Stomach (tissue), 9 donors: ENCODE data around the gene CD164. TPM values are rescaled to one million over a fixed set of nuclear protein-coding genes. Genes with fewer than 3 reads are reported as not detected.

Experiments used
- DNase-seq, 2 donors: peaks; one replicate each; pipeline versions ENCODE4 v3.0.0 to v3.0.0-alpha.2; 2013 to 2019
- H3K27ac ChIP-seq, 5 donors: fragments of 200-600 bp in 4 of 5; sonication (generic) in 4 of 5; one replicate each; pipeline ENCODE4 v1.5.1; 2013 to 2019; ENCODE audit warnings: mild to moderate bottlenecking in 1 of 5, moderate library complexity in 1 of 5
- H3K27me3 ChIP-seq, 3 donors: fragments of 200-600 bp; sonication (generic); one replicate each; pipeline ENCODE4 v1.5.1; 2017 to 2019; ENCODE audit warnings: mixed run types in 1 of 3
- H3K36me3 ChIP-seq, 4 donors: fragments of 200-600 bp; sonication (generic); 1 replicate in 3 of 4; 2 replicates in 1 of 4; pipeline ENCODE4 v1.5.1; 2016 to 2019
- H3K4me1 ChIP-seq, 4 donors: fragments of 200-600 bp; sonication (generic); one replicate each; pipeline ENCODE4 v1.5.1; 2016 to 2019
- H3K4me3 ChIP-seq, 4 donors: fragments of 200-600 bp; sonication (generic) in 3 of 4; one replicate each; pipeline ENCODE4 v1.5.1; 2016 to 2019; ENCODE audit warnings: mild to moderate bottlenecking in 1 of 4
- H3K9me3 ChIP-seq, 4 donors: fragments of 200-600 bp; sonication (generic); one replicate each; pipeline ENCODE4 v1.5.1; 2016 to 2019
- EP300 ChIP-seq: sonication (generic); formaldehyde crosslinking; IDR thresholded peaks from one replicate; pipeline ENCODE4 v1.6.1; 2017; ENCODE audit warnings: antibody characterized with exemption
- POLR2A ChIP-seq, 4 donors: fragments of 450-650 bp; IDR thresholded peaks; one replicate each; pipeline ENCODE4 v1.6.1; 2016; ENCODE audit warnings: antibody characterized with exemption in 4 of 4, control low read depth in 2 of 4, mild to moderate bottlenecking in 1 of 4, moderate library complexity in 1 of 4
- POLR2AphosphoS5 ChIP-seq, 3 donors: sonication (generic); formaldehyde crosslinking; IDR thresholded peaks; one replicate each; pipeline ENCODE4 v1.6.1; 2016; ENCODE audit warnings: antibody characterized with exemption in 3 of 3
- WGBS, 5 donors: extraction: QIAGEN DNeasy Blood & Tissue Kit in 3 of 5; methylation state at CpG; one replicate each; pipeline versions ENCODE4 v1.1.5 to v1.1.7; 2013 to 2018; 5-methylcytosine and 5-hydroxymethylcytosine counted together
- intact Hi-C: fragments of 100-400 bp; cut with DNase I; formaldehyde crosslinking; loops from one replicate; pipeline ENCODE4 v1.15.1; 2023; ENCODE audit warnings: low total_unique reads
- polyA plus RNA-seq, 3 donors: library from polyadenylated mRNA; stranded (reverse); fragments of 200-250 nt; gene quantifications; one replicate each; pipeline ENCODE4 v1.2.3, GENCODE V29; 2013
- total RNA-seq, 5 donors: library from RNA; depleted of rRNA; stranded (reverse); fragments of >200 nt; gene quantifications; one replicate each; pipeline versions ENCODE4 v1.1.0 to v1.2.3, GENCODE V29; 2014 to 2016
- TF ChIP-seq, protein P1 (sequence below), 7 experiments: fragments of 450-650 bp in 4 of 7; fragments of 200-600 bp in 3 of 7; sonication (generic) in 3 of 7; IDR thresholded peaks; one replicate each; pipeline ENCODE4 v1.5.1; 2016 to 2019; ENCODE audit warnings: antibody characterized with exemption in 7 of 7, control low read depth in 2 of 7, mild to moderate bottlenecking in 1 of 7
- donor health status: healthy with polysubstance abuse.
- donor health status: Bipolar disorder and iron deficiency.
- donor health status: healthy.

CD164 gene
- total and polyA plus RNA-seq, 8 donors: 62.4 to 453 (median 102) TPM

DNA sequence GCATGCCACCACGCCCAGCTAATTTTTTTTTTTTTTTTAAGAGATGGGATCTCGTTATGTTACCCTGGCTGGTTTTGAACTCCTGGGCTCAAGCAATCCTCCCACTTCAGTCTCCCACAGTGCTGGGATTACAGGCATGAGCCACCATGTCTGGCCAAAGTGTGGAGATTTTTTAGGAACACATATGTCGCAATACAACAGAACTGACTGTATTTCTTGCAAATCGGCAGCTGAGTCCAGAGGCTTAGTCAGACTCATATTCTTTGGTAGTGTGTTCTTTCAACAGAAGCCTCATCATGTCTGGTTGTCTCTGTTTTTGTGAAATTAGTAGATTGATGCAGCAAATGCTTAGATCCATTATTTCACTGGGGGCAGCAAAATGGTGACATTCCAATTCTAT, 23.9 kb upstream of the CD164 start:
- no peaks in the 10 kb centered on the region for H3K36me3 ChIP-seq
- H3K4me1 ChIP-seq: no peaks in the 10 kb centered on the region
- TF ChIP-seq POLR2A (IDR thresholded peaks at IDR 0.05) (no peak), POLR2AphosphoS5 (IDR thresholded peaks at IDR 0.05) (no peak), EP300 (no peak)
- TF ChIP-seq, protein P1, sequence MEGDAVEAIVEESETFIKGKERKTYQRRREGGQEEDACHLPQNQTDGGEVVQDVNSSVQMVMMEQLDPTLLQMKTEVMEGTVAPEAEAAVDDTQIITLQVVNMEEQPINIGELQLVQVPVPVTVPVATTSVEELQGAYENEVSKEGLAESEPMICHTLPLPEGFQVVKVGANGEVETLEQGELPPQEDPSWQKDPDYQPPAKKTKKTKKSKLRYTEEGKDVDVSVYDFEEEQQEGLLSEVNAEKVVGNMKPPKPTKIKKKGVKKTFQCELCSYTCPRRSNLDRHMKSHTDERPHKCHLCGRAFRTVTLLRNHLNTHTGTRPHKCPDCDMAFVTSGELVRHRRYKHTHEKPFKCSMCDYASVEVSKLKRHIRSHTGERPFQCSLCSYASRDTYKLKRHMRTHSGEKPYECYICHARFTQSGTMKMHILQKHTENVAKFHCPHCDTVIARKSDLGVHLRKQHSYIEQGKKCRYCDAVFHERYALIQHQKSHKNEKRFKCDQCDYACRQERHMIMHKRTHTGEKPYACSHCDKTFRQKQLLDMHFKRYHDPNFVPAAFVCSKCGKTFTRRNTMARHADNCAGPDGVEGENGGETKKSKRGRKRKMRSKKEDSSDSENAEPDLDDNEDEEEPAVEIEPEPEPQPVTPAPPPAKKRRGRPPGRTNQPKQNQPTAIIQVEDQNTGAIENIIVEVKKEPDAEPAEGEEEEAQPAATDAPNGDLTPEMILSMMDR (IDR thresholded peaks at IDR 0.05): no peak
- no peak overlapping the region for H3K27ac ChIP-seq
- 86 to 91% (median 89%) methylated on average over 4 of the region's 4 CpGs for WGBS, 5 donors
- H3K9me3 ChIP-seq: no peaks in the 10 kb centered on the region
- no peak for DNase-seq
- intact Hi-C loops: no loop called here
- H3K4me3 ChIP-seq: no peak overlapping the region
- H3K27me3 ChIP-seq: no peaks in the 10 kb centered on the region

DNA sequence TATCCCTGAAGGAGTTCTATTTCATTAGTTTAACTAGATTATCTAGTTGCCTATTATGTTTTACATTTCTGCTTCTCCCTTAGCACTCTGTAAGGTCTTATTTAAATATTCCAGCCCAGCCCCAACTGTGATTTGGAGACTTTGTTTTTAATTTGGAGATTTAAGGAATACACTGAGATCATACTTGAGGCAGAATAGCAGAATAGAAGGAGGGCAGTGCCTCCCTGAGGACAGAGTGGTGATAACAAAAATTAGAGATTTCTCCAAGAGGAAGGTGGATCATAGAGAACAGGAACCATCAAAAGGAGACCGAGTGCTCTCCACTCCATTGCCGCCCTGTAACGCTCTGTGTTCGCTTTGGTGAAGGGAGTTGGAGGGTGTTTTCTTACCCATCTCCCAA, 14.8 kb upstream of the CD164 start:
- Histone ChIP-seq H3K36me3 (no peaks in the 10 kb centered on the region), H3K4me3 (no peak overlapping the region), H3K4me1 (no peaks in the 10 kb centered on the region), H3K9me3 (no peaks in the 10 kb centered on the region), H3K27me3 (no peaks in the 10 kb centered on the region), H3K27ac (no peak overlapping the region)
- TF ChIP-seq POLR2AphosphoS5 (IDR thresholded peaks at IDR 0.05) (no peak), EP300 (no peak), POLR2A (IDR thresholded peaks at IDR 0.05) (no peak)
- TF ChIP-seq, protein P1 (IDR thresholded peaks at IDR 0.05): peak in 3 of 7 experiments; percentile 10 to 24 (median 18)
- peak in 1 of 2 donors; percentile 35 for DNase-seq
- intact Hi-C loops: no loop called here
- 69 to 89% (median 78%) methylated on average over 4 of the region's 4 CpGs for WGBS, 5 donors

DNA sequence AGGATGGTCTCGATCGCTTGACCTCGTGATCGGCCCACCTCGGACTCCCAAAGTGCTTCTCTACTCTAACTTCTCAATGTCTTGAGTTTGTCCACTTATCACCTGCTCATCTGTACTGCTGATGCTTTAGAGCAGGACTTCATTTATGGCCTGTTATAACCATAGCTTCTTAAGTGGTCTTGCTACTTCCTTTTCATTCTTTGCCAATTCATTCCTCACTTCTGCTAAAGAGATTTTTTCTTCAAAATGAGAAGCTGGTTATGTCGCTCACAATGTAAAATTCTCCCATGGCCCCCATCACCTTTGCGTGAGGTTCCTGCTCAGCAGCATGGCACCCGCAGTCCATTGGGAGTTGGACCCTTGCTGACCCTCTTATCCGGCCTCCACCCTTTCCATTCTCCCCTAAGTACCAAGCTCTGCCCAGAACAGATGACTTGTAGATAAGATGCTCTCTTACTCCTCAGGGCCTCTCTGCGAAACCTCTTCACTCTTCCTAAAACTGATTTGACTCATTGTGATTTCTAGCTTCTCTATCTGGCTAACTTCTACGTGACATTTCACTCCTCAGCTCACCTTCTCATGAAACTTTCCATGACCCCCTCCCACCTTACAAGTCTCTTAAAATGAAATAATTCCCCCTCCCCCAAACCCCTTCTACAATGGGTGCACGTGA, 13.9 kb upstream of the CD164 start:
- 89 to 96% (median 92%) methylated on average over 12 of the region's 12 CpGs for WGBS, 5 donors
- Histone ChIP-seq H3K27me3 (no peaks in the 10 kb centered on the region), H3K36me3 (no peaks in the 10 kb centered on the region), H3K4me1 (peaks cover 0 to 4% (median 0%) of the 10 kb centered on the region in 4 donors), H3K9me3 (no peaks in the 10 kb centered on the region), H3K27ac (no peak overlapping the region), H3K4me3 (no peak overlapping the region)
- intact Hi-C loops: no loop called here
- DNase-seq: no peak
- TF ChIP-seq EP300 (no peak), POLR2A (IDR thresholded peaks at IDR 0.05) (no peak), POLR2AphosphoS5 (IDR thresholded peaks at IDR 0.05) (no peak)
- TF ChIP-seq, protein P1 (IDR thresholded peaks at IDR 0.05): no peak

DNA sequence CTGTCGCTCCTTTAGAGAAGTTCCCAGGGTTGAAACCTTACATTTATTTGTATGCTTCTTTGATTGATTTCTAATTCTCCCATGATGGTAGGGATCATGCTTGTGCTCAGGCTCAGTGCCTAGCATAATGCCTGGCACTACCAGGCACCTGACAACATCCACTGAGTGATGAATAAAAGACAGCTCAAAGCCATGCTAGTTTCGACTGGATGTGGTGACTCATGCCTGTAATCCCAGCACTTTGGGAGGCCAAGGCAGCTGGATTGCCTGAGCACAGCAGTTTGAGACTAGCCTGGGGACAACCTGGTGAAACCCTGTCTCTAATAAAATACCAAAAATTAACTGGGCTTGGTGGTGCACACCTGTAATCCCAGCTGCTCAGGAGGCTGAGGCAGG, 11.6 kb upstream of the CD164 start:
- DNase-seq: no peak
- Histone ChIP-seq H3K4me1 (peaks cover 0 to 21% (median 12%) of the 10 kb centered on the region in 4 donors), H3K9me3 (no peaks in the 10 kb centered on the region), H3K27me3 (no peaks in the 10 kb centered on the region), H3K4me3 (no peak overlapping the region), H3K36me3 (no peaks in the 10 kb centered on the region), H3K27ac (no peak overlapping the region)
- intact Hi-C loops: no loop called here
- 60 to 80% (median 75%) methylated on average over 2 of the region's 2 CpGs for WGBS, 5 donors
- TF ChIP-seq EP300 (no peak), POLR2AphosphoS5 (IDR thresholded peaks at IDR 0.05) (no peak), POLR2A (IDR thresholded peaks at IDR 0.05) (no peak)
- TF ChIP-seq, protein P1 (IDR thresholded peaks at IDR 0.05): no peak
